ENCODE measurements around the gene PGAP3.
A peak's percentile ranks its signal among the peaks of the same experiment; 100 is the strongest.

Gene PGAP3

DNA sequence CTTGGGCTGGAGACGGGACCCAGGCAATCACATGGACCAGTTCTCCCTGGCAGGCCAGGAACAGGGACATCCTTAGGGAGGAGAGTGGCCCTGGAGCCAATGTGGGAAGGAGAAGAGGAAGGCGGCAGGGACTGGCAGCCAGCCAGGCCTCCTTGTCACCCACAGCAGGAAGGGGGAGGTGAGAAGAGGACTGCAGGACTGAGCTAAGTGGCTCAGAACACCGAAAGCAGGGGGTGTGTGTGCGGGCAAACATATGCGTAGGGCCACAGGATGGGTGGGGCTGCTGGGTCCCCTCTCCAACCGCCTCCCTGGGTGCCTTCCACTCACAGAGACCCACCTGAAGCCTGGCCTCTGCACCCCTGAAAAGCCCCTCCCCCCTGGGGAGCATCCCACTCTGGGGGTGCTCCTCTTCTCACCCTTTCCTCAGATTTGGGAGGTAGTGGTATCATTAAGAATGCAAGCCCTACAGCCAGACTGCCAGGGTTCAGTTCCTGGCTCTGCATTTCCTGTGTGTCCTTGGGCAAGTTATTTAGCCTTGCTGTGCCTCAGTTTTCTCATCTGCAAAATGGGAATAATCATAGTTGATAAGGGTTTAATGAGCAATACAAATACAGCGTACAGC lies 11.5 kb downstream of the PGAP3 start (continued):
- no peak for TF ChIP-seq ZNF248 (tag by site-specific recombination; IDR thresholded peaks at IDR 0.05)
- TF ChIP-seq GLI4 (tag by site-specific recombination; IDR thresholded peaks at IDR 0.05) = no peak
- TF ChIP-seq ZNF530 (tag by site-specific recombination; IDR thresholded peaks at IDR 0.05; ENCODE audit: low read depth) = no peak
- no peak for TF ChIP-seq ZNF548 (tag by site-specific recombination; IDR thresholded peaks at IDR 0.05)
- TF ChIP-seq SALL2 (tag by site-specific recombination; IDR thresholded peaks at IDR 0.05; ENCODE audit: borderline replicate concordance) = no peak
- TF ChIP-seq ZNF121 (tag by site-specific recombination; IDR thresholded peaks at IDR 0.05) = no peak
- TF ChIP-seq ZNF658 (tag by site-specific recombination; IDR thresholded peaks at IDR 0.05) = no peak
- no peak for TF ChIP-seq ZNF768 (tag by site-specific recombination; IDR thresholded peaks at IDR 0.05)
- TF ChIP-seq, protein P1, sequence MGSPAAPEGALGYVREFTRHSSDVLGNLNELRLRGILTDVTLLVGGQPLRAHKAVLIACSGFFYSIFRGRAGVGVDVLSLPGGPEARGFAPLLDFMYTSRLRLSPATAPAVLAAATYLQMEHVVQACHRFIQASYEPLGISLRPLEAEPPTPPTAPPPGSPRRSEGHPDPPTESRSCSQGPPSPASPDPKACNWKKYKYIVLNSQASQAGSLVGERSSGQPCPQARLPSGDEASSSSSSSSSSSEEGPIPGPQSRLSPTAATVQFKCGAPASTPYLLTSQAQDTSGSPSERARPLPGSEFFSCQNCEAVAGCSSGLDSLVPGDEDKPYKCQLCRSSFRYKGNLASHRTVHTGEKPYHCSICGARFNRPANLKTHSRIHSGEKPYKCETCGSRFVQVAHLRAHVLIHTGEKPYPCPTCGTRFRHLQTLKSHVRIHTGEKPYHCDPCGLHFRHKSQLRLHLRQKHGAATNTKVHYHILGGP (tag by site-specific recombination; IDR thresholded peaks at IDR 0.05) = no peak
- TF ChIP-seq ZNF341 (tag by site-specific recombination; IDR thresholded peaks at IDR 0.05; ENCODE audit: low read depth) = peak; percentile 43; the same call in 1 of the 2 replicates
- no peak for TF ChIP-seq OVOL3 (tag by site-specific recombination; IDR thresholded peaks at IDR 0.05)
- TF ChIP-seq SCRT2 (tag by site-specific recombination; IDR thresholded peaks at IDR 0.05) = no peak
- no peak for TF ChIP-seq ZNF837 (tag by site-specific recombination; IDR thresholded peaks at IDR 0.05)
- TF ChIP-seq ZNF19 (tag by site-specific recombination; IDR thresholded peaks at IDR 0.05; ENCODE audit: low read depth) = no peak
- no peak for TF ChIP-seq ZNF274 (IDR thresholded peaks at IDR 0.05; ENCODE audit: low read length)
- no peak for TF ChIP-seq ZNF274 (tag by site-specific recombination; IDR thresholded peaks at IDR 0.05; ENCODE audit: borderline replicate concordance)
- TF ChIP-seq ZNF561 (tag by site-specific recombination; IDR thresholded peaks at IDR 0.05; ENCODE audit: borderline replicate concordance) = no peak
- TF ChIP-seq ZNF501 (tag by site-specific recombination; IDR thresholded peaks at IDR 0.05) = no peak
- TF ChIP-seq ZFHX2 (tag by site-specific recombination; conservative IDR thresholded peaks at IDR 0.05) = peak; percentile 89
- TF ChIP-seq ZEB2 (tag by site-specific recombination; IDR thresholded peaks at IDR 0.05) = no peak
- no peak for TF ChIP-seq ZNF221 (tag by site-specific recombination; IDR thresholded peaks at IDR 0.05; ENCODE audit: borderline replicate concordance)
- TF ChIP-seq, protein P2, sequence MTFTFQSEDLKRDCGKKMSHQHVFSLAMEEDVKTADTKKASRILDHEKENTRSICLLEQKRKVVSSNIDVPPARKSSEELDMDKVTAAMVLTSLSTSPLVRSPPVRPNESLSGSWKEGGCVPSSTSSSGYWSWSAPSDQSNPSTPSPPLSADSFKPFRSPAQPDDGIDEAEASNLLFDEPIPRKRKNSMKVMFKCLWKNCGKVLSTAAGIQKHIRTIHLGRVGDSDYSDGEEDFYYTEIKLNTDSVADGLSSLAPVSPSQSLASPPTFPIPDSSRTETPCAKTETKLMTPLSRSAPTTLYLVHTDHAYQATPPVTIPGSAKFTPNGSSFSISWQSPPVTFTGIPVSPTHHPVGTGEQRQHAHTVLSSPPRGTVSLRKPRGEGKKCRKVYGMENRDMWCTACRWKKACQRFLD (tag by site-specific recombination; IDR thresholded peaks at IDR 0.05) = no peak
- TF ChIP-seq, protein P3, sequence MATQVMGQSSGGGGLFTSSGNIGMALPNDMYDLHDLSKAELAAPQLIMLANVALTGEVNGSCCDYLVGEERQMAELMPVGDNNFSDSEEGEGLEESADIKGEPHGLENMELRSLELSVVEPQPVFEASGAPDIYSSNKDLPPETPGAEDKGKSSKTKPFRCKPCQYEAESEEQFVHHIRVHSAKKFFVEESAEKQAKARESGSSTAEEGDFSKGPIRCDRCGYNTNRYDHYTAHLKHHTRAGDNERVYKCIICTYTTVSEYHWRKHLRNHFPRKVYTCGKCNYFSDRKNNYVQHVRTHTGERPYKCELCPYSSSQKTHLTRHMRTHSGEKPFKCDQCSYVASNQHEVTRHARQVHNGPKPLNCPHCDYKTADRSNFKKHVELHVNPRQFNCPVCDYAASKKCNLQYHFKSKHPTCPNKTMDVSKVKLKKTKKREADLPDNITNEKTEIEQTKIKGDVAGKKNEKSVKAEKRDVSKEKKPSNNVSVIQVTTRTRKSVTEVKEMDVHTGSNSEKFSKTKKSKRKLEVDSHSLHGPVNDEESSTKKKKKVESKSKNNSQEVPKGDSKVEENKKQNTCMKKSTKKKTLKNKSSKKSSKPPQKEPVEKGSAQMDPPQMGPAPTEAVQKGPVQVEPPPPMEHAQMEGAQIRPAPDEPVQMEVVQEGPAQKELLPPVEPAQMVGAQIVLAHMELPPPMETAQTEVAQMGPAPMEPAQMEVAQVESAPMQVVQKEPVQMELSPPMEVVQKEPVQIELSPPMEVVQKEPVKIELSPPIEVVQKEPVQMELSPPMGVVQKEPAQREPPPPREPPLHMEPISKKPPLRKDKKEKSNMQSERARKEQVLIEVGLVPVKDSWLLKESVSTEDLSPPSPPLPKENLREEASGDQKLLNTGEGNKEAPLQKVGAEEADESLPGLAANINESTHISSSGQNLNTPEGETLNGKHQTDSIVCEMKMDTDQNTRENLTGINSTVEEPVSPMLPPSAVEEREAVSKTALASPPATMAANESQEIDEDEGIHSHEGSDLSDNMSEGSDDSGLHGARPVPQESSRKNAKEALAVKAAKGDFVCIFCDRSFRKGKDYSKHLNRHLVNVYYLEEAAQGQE (tag by site-specific recombination; IDR thresholded peaks at IDR 0.05) = no peak
- TF ChIP-seq REPIN1 (tag by site-specific recombination; IDR thresholded peaks at IDR 0.05; ENCODE audit: low read depth) = no peak
- TF ChIP-seq ZNF426 (tag by site-specific recombination; IDR thresholded peaks at IDR 0.05) = no peak
- peak; percentile 36 for TF ChIP-seq SP2 (tag by site-specific recombination; IDR thresholded peaks at IDR 0.05)
- TF ChIP-seq SETDB1 (IDR thresholded peaks at IDR 0.05; ENCODE audit: insufficient read length, low read length) = no peak
- TF ChIP-seq ZBTB17 (tag by site-specific recombination; IDR thresholded peaks at IDR 0.05) = no peak
- peak; percentile 69; the same call in 1 of the 2 replicates for TF ChIP-seq ZNF600 (tag by site-specific recombination; IDR thresholded peaks at IDR 0.05)
- TF ChIP-seq, protein P4, sequence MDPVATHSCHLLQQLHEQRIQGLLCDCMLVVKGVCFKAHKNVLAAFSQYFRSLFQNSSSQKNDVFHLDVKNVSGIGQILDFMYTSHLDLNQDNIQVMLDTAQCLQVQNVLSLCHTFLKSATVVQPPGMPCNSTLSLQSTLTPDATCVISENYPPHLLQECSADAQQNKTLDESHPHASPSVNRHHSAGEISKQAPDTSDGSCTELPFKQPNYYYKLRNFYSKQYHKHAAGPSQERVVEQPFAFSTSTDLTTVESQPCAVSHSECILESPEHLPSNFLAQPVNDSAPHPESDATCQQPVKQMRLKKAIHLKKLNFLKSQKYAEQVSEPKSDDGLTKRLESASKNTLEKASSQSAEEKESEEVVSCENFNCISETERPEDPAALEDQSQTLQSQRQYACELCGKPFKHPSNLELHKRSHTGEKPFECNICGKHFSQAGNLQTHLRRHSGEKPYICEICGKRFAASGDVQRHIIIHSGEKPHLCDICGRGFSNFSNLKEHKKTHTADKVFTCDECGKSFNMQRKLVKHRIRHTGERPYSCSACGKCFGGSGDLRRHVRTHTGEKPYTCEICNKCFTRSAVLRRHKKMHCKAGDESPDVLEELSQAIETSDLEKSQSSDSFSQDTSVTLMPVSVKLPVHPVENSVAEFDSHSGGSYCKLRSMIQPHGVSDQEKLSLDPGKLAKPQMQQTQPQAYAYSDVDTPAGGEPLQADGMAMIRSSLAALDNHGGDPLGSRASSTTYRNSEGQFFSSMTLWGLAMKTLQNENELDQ (tag by site-specific recombination; IDR thresholded peaks at IDR 0.05; ENCODE audit: low read depth) = no peak
- TF ChIP-seq ZBTB8A (tag by site-specific recombination; IDR thresholded peaks at IDR 0.05) = peak; percentile 36; the same call in 1 of the 2 replicates
- TF ChIP-seq, protein P5, sequence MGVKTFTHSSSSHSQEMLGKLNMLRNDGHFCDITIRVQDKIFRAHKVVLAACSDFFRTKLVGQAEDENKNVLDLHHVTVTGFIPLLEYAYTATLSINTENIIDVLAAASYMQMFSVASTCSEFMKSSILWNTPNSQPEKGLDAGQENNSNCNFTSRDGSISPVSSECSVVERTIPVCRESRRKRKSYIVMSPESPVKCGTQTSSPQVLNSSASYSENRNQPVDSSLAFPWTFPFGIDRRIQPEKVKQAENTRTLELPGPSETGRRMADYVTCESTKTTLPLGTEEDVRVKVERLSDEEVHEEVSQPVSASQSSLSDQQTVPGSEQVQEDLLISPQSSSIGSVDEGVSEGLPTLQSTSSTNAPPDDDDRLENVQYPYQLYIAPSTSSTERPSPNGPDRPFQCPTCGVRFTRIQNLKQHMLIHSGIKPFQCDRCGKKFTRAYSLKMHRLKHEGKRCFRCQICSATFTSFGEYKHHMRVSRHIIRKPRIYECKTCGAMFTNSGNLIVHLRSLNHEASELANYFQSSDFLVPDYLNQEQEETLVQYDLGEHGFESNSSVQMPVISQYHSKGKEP (tag by site-specific recombination; IDR thresholded peaks at IDR 0.05) = no peak

Data from HEK293 (cell line).